Vagina (tissue), 2 donors: ENCODE measurements around the gene CLCN6. TPM values are rescaled to one million over a fixed set of nuclear protein-coding genes. Genes with fewer than 3 reads are reported as not detected.

Experiments
- DNase-seq, 2 donors: peaks; one replicate each; pipeline ENCODE4 v3.0.0-alpha.2; 2017; ENCODE audit errors: extremely low spot score in 2 of 2
- H3K27ac ChIP-seq: fragments of 200-600 bp; sonication (generic); one replicate; pipeline ENCODE4 v1.5.1; 2019
- H3K27me3 ChIP-seq: fragments of 200-600 bp; sonication (generic); one replicate; pipeline ENCODE4 v1.5.1; 2019
- H3K36me3 ChIP-seq, 2 donors: fragments of 200-600 bp; sonication (generic); one replicate each; pipeline ENCODE4 v1.5.1; 2017 to 2019
- H3K4me1 ChIP-seq: fragments of 200-600 bp; sonication (generic); one replicate; pipeline ENCODE4 v1.5.1; 2019
- H3K4me3 ChIP-seq, 2 donors: fragments of 200-600 bp; sonication (generic); 1 replicate in 1 of 2; 2 replicates in 1 of 2; pipeline ENCODE4 v1.5.1; 2016 to 2019
- H3K9me3 ChIP-seq: fragments of 200-600 bp; sonication (generic); one replicate; pipeline ENCODE4 v1.5.1; 2019
- CTCF ChIP-seq, 3 experiments: fragments of 450-650 bp in 2 of 3; fragments of 200-600 bp in 1 of 3; sonication (generic) in 1 of 3; IDR thresholded peaks; one replicate each; pipeline ENCODE4 v1.5.1; 2017 to 2019; ENCODE audit warnings: antibody characterized with exemption in 3 of 3, mild to moderate bottlenecking in 2 of 3, moderate library complexity in 2 of 3
- POLR2A ChIP-seq, 2 donors: fragments of 450-650 bp; IDR thresholded peaks; one replicate each; pipeline ENCODE4 v1.6.1; 2017; ENCODE audit warnings: antibody characterized with exemption in 2 of 2, mild to moderate bottlenecking in 2 of 2, moderate library complexity in 2 of 2
- POLR2AphosphoS5 ChIP-seq, 2 donors: sonication (generic); formaldehyde crosslinking; IDR thresholded peaks; one replicate each; pipeline ENCODE4 v1.9.0; 2017; ENCODE audit warnings: antibody characterized with exemption in 2 of 2, mild to moderate bottlenecking in 2 of 2, low read depth in 1 of 2; ENCODE audit not compliant: insufficient read depth in 1 of 2
- intact Hi-C: fragments of 100-400 bp; cut with DNase I; formaldehyde crosslinking; loops from one replicate; pipeline ENCODE4 v1.15.1; 2023
- total RNA-seq: library from RNA; depleted of rRNA; stranded (reverse); fragments of >200 nt; gene quantifications from one replicate; pipeline ENCODE4 v1.2.3, GENCODE V29; 2016

CLCN6 gene
- total RNA-seq, 1 donor from 2014 or later, result 19.2 TPM

DNA sequence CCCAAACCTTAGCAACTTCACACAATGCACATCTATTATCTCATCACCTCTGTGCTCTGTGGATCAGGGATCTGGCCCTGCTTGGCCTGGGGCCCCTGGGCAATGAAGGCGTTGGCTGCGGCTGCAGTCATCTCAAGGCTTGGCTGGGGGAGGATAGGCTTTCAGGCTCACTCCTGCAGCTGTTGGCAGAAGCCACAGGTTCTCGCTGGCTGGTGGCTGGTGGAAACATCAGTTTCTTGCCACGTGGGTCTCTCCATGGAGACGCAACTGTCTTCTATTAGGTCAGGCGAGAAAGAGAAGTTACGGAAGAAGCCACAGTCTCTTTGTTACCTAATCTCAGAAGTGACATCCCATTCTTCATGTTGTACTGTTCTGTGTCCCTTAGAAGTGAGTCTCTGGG lies 45.2 kb downstream of the CLCN6 start:
- DNase-seq, result no peak
- Histone ChIP-seq H3K4me3 (no peak overlapping the region), H3K4me1 (no peaks in the 10 kb centered on the region), H3K36me3 (no peaks in the 10 kb centered on the region), H3K9me3 (no peaks in the 10 kb centered on the region), H3K27ac (no peak overlapping the region), H3K27me3 (no peaks in the 10 kb centered on the region)
- TF ChIP-seq POLR2A (IDR thresholded peaks at IDR 0.05) (no peak), CTCF (IDR thresholded peaks at IDR 0.05) (no peak), POLR2AphosphoS5 (IDR thresholded peaks at IDR 0.05; ENCODE audit: insufficient read depth in 1 of 2, low read depth in 1 of 2) (no peak)
- intact Hi-C loops, result no loop called here

DNA sequence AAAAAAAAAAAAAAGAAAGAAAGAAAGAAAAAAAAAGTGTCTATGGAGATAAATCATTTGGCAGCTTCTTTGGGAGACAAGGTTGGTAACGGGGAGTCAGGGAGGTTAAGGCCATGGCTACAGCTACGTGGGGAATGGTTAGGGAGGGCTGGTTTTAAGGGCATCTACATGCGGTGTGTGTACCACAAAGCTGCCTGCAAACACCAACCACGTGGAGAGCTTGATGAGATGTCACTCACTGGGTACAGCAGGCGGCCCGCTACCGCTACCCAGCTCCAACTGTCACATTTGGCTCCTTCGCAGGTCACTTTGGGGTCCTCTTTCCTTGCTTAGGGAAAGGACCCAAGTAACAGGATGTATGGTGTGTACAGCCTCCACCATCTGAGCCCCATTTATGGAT lies 48.5 kb downstream of the CLCN6 start:
- Histone ChIP-seq H3K4me1 (no peaks in the 10 kb centered on the region), H3K27me3 (no peaks in the 10 kb centered on the region), H3K36me3 (no peaks in the 10 kb centered on the region), H3K27ac (no peak overlapping the region), H3K9me3 (no peaks in the 10 kb centered on the region), H3K4me3 (no peak overlapping the region)
- no peak for TF ChIP-seq POLR2A (IDR thresholded peaks at IDR 0.05)
- TF ChIP-seq CTCF (IDR thresholded peaks at IDR 0.05), result no peak
- no peak for TF ChIP-seq POLR2AphosphoS5 (IDR thresholded peaks at IDR 0.05; ENCODE audit: insufficient read depth in 1 of 2, low read depth in 1 of 2)
- intact Hi-C loops, result no loop called here
- no peak for DNase-seq

DNA sequence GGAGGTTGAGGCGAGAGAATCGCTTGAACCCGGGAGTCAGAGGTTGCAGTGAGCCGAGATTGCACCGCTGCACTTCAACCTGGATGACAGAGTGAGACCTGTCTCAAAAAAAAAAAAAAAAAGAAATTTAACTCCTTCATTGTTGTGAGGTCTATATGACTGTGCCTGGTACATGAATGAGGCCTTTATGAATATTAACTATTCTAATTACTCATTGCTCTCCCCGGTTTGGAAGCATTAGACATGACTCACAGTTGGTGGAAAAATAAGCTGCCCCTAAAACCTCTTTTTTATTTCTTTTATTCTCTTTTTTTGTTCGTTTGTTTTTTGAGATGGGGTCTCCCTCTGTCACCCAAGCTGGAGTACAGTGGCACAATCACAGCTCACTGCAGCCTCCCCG lies 49.4 kb downstream of the CLCN6 start:
- no peak for DNase-seq
- Histone ChIP-seq H3K27ac (no peak overlapping the region), H3K36me3 (no peaks in the 10 kb centered on the region), H3K27me3 (no peaks in the 10 kb centered on the region), H3K9me3 (no peaks in the 10 kb centered on the region), H3K4me1 (no peaks in the 10 kb centered on the region), H3K4me3 (no peak overlapping the region)
- TF ChIP-seq POLR2A (IDR thresholded peaks at IDR 0.05), result no peak
- TF ChIP-seq POLR2AphosphoS5 (IDR thresholded peaks at IDR 0.05; ENCODE audit: insufficient read depth in 1 of 2, low read depth in 1 of 2), result no peak
- no peak for TF ChIP-seq CTCF (IDR thresholded peaks at IDR 0.05)
- intact Hi-C loops, result no loop called here

- H3K27ac ChIP-seq, result no peak overlapping the region
- H3K36me3 ChIP-seq, result no peaks in the 10 kb centered on the region
- H3K4me1 ChIP-seq, result no peaks in the 10 kb centered on the region
- intact Hi-C loops, result no loop called here
- H3K9me3 ChIP-seq, result no peaks in the 10 kb centered on the region
- no peak for DNase-seq
- H3K4me3 ChIP-seq, result no peak overlapping the region
- TF ChIP-seq POLR2AphosphoS5 (IDR thresholded peaks at IDR 0.05; ENCODE audit: insufficient read depth in 1 of 2, low read depth in 1 of 2), result no peak
- no peaks in the 10 kb centered on the region for H3K27me3 ChIP-seq
Observed at GRCh38 chr1:11856698-11857097, 50.7 kb downstream of the CLCN6 start.

GRCh38 chr1:11857164-11857851 lies 51.3 kb downstream of the CLCN6 start:
- intact Hi-C loops, result no loop called here
- no peak for DNase-seq
- Histone ChIP-seq H3K27me3 (no peaks in the 10 kb centered on the region), H3K36me3 (no peaks in the 10 kb centered on the region), H3K27ac (no peak overlapping the region), H3K9me3 (no peaks in the 10 kb centered on the region), H3K4me3 (no peak overlapping the region), H3K4me1 (no peaks in the 10 kb centered on the region)
- TF ChIP-seq CTCF (IDR thresholded peaks at IDR 0.05), result no peak
- no peak for TF ChIP-seq POLR2AphosphoS5 (IDR thresholded peaks at IDR 0.05; ENCODE audit: insufficient read depth in 1 of 2, low read depth in 1 of 2)
- TF ChIP-seq POLR2A (IDR thresholded peaks at IDR 0.05), result no peak
